HepG2 (cell line): ENCODE results near the gene NONO.
A peak's percentile ranks its signal among the peaks of the same experiment; 100 is the strongest.

Source experiments
- ASH2L ChIP-seq: fragments of 300-600, 200-600 bp; sonication (generic); IDR thresholded peaks from 2 replicates; pipeline ENCODE4 v1.7.0; 2017; ENCODE audit warnings: low read depth, mild to moderate bottlenecking, moderate library complexity, mixed read lengths, low read length; ENCODE audit not compliant: insufficient read length
- CEBPB ChIP-seq: IDR thresholded peaks from 2 replicates; pipeline ENCODE4 v1.6.1; 2011; ENCODE audit warnings: low read depth, low read length, improper control_type of control experiment, borderline replicate concordance
- DMTF1 ChIP-seq: sonication (generic); formaldehyde crosslinking; IDR thresholded peaks from 2 replicates; pipeline ENCODE4 v1.4.0; 2020; ENCODE audit warnings: mild to moderate bottlenecking, missing genetic modification reagents
- MXI1 ChIP-seq: IDR thresholded peaks from 3 replicates; pipeline ENCODE4 v1.6.1; 2012; ENCODE audit warnings: low read depth, low read length, inconsistent platforms, borderline replicate concordance
- NPAS2 ChIP-seq: sonication (generic); formaldehyde crosslinking; IDR thresholded peaks from 2 replicates; pipeline ENCODE4 v1.8.0; 2022; ENCODE audit warnings: mild to moderate bottlenecking, missing genetic modification reagents, borderline replicate concordance
- POLR2A ChIP-seq, 2 experiments: IDR thresholded peaks; 2 replicates each; pipeline ENCODE4 v1.6.1; 2011; ENCODE audit warnings: low read depth in 2 of 2, low read length in 2 of 2, mild to moderate bottlenecking in 1 of 2, moderate library complexity in 1 of 2; ENCODE audit not compliant: insufficient read depth in 1 of 2
- RNF2 ChIP-seq: fragments of 450-650 bp; conservative IDR thresholded peaks from 2 replicates; pipeline ENCODE4 v1.6.1; 2016; ENCODE audit warnings: low read depth
- SMAD1 ChIP-seq: sonication (generic); formaldehyde crosslinking; IDR thresholded peaks from 2 replicates; pipeline ENCODE4 v1.4.0; 2020; ENCODE audit warnings: missing genetic modification reagents, low read depth, mild to moderate bottlenecking, borderline replicate concordance
- ZNF607 ChIP-seq: sonication (generic); formaldehyde crosslinking; IDR thresholded peaks from 2 replicates; pipeline ENCODE4 v1.5.1; 2020; ENCODE audit warnings: missing genetic modification reagents, mild to moderate bottlenecking, borderline replicate concordance
- TF ChIP-seq, protein P1 (sequence below): sonication (generic); formaldehyde crosslinking; IDR thresholded peaks from 2 replicates; pipeline ENCODE4 v1.4.0; 2020; ENCODE audit warnings: missing genetic modification reagents, mild to moderate bottlenecking, borderline replicate concordance
- TF ChIP-seq, protein P2 (sequence below): sonication (generic); formaldehyde crosslinking; IDR thresholded peaks from 2 replicates; pipeline ENCODE4 v1.5.0; 2020; ENCODE audit warnings: mild to moderate bottlenecking, missing genetic modification reagents, moderate library complexity
- TF ChIP-seq, protein P3 (sequence below): IDR thresholded peaks from 2 replicates; pipeline ENCODE4 v1.6.1; 2016; ENCODE audit warnings: missing biosample characterization, missing genetic modification reagents, low read depth
- TF ChIP-seq, protein P4 (sequence below): IDR thresholded peaks from 2 replicates; pipeline ENCODE4 v1.6.1; 2012; ENCODE audit warnings: inconsistent platforms

DNA sequence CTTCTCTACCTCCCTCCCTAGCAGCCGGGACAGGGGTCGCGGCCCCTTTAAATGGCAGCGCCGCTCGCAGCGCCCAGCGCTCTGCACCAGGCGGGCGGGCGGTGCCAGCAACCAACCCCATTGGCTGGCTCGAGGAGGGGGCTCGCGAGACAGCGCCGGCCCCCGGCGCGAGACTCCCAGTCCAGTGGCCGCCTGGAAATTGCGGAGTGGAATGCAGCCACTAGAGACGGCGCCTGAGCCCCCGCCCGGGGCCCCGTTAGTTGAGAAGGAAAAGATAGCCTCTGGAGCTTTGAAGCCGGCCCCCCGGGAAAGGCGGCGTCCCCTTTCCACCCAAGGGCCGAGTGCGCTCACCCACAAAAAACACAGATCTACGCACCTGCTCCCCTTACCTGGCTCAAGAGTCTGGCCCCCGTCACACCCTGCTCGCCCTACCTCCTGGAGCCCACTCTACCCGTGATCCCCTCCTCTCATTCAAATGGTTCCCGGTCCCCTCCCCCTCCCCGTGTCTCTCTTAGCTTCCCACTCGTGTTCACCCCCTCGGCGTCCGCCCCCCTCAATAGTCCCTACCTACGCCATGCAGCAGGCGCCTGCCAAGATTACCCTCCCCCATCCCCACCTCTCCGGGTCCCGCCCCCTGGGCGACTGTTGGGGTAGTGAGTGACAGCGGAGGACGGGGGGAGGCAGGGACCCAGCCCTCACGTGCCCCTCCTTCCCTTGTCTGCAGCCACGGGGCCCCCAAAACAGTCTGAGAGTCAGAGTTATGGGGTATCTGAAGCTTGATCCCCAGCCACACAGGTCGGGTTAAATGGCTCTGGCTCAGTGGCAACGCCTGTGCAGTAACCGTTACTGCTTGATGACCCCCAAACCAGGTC lies 29.1 kb upstream of the NONO start, which contains the start of gene ZMYM3:
- TF ChIP-seq, protein P1, sequence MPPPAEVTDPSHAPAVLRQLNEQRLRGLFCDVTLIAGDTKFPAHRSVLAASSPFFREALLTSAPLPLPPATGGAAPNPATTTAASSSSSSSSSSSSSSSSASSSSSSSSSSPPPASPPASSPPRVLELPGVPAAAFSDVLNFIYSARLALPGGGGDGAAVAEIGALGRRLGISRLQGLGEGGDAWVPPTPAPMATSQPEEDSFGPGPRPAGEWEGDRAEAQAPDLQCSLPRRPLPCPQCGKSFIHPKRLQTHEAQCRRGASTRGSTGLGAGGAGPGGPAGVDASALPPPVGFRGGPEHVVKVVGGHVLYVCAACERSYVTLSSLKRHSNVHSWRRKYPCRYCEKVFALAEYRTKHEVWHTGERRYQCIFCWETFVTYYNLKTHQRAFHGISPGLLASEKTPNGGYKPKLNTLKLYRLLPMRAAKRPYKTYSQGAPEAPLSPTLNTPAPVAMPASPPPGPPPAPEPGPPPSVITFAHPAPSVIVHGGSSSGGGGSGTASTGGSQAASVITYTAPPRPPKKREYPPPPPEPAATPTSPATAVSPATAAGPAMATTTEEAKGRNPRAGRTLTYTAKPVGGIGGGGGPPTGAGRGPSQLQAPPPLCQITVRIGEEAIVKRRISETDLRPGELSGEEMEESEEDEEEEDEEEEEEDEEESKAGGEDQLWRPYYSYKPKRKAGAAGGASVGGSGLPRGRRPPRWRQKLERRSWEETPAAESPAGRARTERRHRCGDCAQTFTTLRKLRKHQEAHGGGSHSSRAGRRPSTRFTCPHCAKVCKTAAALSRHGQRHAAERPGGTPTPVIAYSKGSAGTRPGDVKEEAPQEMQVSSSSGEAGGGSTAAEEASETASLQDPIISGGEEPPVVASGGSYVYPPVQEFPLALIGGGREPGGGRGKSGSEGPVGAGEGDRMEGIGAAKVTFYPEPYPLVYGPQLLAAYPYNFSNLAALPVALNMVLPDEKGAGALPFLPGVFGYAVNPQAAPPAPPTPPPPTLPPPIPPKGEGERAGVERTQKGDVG (CRISPR knock-in tag) = 0 out of 2 replicates have a peak, but pooled peaks have one; percentile 27
- TF ChIP-seq RNF2 = no peak
- TF ChIP-seq CEBPB = no peak
- TF ChIP-seq MXI1 = 0 out of 3 replicates have a peak, but pooled peaks have one; percentile 16
- TF ChIP-seq DMTF1 (CRISPR knock-in tag) = no peak
- no peak for TF ChIP-seq SMAD1 (CRISPR knock-in tag)
- TF ChIP-seq, protein P2, sequence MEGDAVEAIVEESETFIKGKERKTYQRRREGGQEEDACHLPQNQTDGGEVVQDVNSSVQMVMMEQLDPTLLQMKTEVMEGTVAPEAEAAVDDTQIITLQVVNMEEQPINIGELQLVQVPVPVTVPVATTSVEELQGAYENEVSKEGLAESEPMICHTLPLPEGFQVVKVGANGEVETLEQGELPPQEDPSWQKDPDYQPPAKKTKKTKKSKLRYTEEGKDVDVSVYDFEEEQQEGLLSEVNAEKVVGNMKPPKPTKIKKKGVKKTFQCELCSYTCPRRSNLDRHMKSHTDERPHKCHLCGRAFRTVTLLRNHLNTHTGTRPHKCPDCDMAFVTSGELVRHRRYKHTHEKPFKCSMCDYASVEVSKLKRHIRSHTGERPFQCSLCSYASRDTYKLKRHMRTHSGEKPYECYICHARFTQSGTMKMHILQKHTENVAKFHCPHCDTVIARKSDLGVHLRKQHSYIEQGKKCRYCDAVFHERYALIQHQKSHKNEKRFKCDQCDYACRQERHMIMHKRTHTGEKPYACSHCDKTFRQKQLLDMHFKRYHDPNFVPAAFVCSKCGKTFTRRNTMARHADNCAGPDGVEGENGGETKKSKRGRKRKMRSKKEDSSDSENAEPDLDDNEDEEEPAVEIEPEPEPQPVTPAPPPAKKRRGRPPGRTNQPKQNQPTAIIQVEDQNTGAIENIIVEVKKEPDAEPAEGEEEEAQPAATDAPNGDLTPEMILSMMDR (CRISPR knock-in tag) = no peak
- peak in 1 of 2 experiments; percentile 48; a peak in 1 of 4 replicates for TF ChIP-seq POLR2A (IDR thresholded peaks at IDR 0.05; ENCODE audit: insufficient read depth in 1 of 2, low read depth in 2 of 2, low read length in 2 of 2)
- TF ChIP-seq NPAS2 (CRISPR knock-in tag) = no peak
- TF ChIP-seq ZNF607 (CRISPR knock-in tag) = no peak
- TF ChIP-seq, protein P3, sequence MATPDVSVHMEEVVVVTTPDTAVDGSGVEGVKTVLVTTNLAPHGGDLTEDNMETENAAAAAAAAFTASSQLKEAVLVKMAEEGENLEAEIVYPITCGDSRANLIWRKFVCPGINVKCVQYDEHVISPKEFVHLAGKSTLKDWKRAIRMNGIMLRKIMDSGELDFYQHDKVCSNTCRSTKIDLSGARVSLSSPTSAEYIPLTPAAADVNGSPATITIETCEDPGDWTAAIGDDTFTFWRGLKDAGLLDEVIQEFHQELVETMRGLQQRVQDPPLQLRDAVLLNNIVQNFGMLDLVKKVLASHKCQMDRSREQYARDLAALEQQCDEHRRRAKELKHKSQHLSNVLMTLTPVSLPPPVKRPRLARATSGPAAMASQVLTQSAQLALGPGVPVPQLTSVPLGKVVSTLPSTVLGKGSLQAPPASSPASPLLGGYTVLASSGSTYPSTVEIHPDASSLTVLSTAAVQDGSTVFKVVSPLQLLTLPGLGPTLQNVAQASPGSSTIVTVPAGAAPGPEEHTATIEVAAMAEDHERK (CRISPR knock-in tag) = no peak
- no peak for TF ChIP-seq ASH2L
- TF ChIP-seq, protein P4, sequence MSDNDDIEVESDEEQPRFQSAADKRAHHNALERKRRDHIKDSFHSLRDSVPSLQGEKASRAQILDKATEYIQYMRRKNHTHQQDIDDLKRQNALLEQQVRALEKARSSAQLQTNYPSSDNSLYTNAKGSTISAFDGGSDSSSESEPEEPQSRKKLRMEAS = peak; percentile 28; the same call in 1 of the 2 replicates
